ENCODE results near the gene GPR143.

GRCh38 chrX:9758021-9758638 is 7.5 kb downstream of the GPR143 start:
- TF ChIP-seq CTCF (IDR thresholded peaks at IDR 0.05; ENCODE audit: insufficient read depth, low read depth, low read length) (no peak), EZH2 (IDR thresholded peaks at IDR 0.05; ENCODE audit: insufficient read depth, low read length) (no peak)

Measured in astrocyte (in vitro differentiated cells and primary cell).